Testis (tissue), 3 donors: ENCODE measurements around the gene COL4A2. TPM values are rescaled to one million over a fixed set of nuclear protein-coding genes. Genes with fewer than 3 reads are reported as not detected.

ENCODE experiments used
- DNase-seq: peaks from one replicate; pipeline ENCODE4 v3.0.0-alpha.2; 2019
- H3K27ac ChIP-seq, 2 donors: fragments of 200-600 bp; sonication (generic); one replicate each; pipeline ENCODE4 v1.5.1; 2019
- H3K27me3 ChIP-seq: fragments of 200-600 bp; sonication (generic); one replicate; pipeline ENCODE4 v1.5.1; 2019
- H3K36me3 ChIP-seq: fragments of 200-600 bp; sonication (generic); one replicate; pipeline ENCODE4 v1.5.1; 2017; ENCODE audit warnings: low read depth; ENCODE audit errors: missing control alignments
- H3K4me1 ChIP-seq: fragments of 200-600 bp; sonication (generic); one replicate; pipeline ENCODE4 v1.5.1; 2019
- H3K4me3 ChIP-seq, 2 donors: fragments of 200-600 bp; sonication (generic); one replicate each; pipeline ENCODE4 v1.5.1; 2017 to 2019
- H3K9me3 ChIP-seq: fragments of 200-600 bp; sonication (generic); one replicate; pipeline ENCODE4 v1.5.1; 2017
- CTCF ChIP-seq, 3 experiments: fragments of 450-650 bp in 2 of 3; fragments of 200-600 bp in 1 of 3; sonication (generic) in 1 of 3; IDR thresholded peaks; one replicate each; pipeline ENCODE4 v1.5.1; 2016 to 2019; ENCODE audit warnings: antibody characterized with exemption in 3 of 3, mild to moderate bottlenecking in 2 of 3, moderate library complexity in 1 of 3
- POLR2A ChIP-seq: fragments of 450-650 bp; IDR thresholded peaks from one replicate; pipeline ENCODE4 v1.6.1; 2017; ENCODE audit warnings: antibody characterized with exemption, mild to moderate bottlenecking, moderate library complexity
- WGBS, 2 donors: methylation state at CpG; one replicate each; pipeline ENCODE4 v1.1.5; 2018; 5-methylcytosine and 5-hydroxymethylcytosine counted together
- intact Hi-C: fragments of 100-400 bp; cut with DNase I; formaldehyde crosslinking; loops from one replicate; pipeline ENCODE4 v1.15.1; 2023; ENCODE audit warnings: low total_unique reads
- polyA plus RNA-seq: library from polyadenylated mRNA; stranded (reverse); fragments of 350-450 nt; fragmentation: Illumina TruSeq; extraction: RNeasy Lipid Tissue Mini Kit (QIAGEN cat#74804); gene quantifications from one replicate; pipeline ENCODE4 v1.2.3, GENCODE V29; 2014; ENCODE audit warnings: low read depth, low replicate concordance; ENCODE audit not compliant: insufficient read depth
- total RNA-seq, 2 donors: library from RNA; depleted of rRNA; stranded (reverse); fragments of >200 nt; gene quantifications; one replicate each; pipeline ENCODE4 v1.2.3, GENCODE V29; 2016

COL4A2 gene
- total and polyA plus RNA-seq, 3 donors from 2014 or later: 69.1 to 89.9 (median 81.0) TPM

GRCh38 chr13:110423689-110424302, 116.7 kb downstream of the COL4A2 start:
- Histone ChIP-seq H3K36me3 (no peaks in the 10 kb centered on the region), H3K27ac (no peak overlapping the region), H3K4me1 (no peaks in the 10 kb centered on the region), H3K9me3 (no peaks in the 10 kb centered on the region), H3K4me3 (no peak overlapping the region), H3K27me3 (no peaks in the 10 kb centered on the region)
- no peak for DNase-seq
- WGBS, 2 donors: 82 to 91% methylated on average over 11 of the region's 11 CpGs
- intact Hi-C loops: no loop called here
- no peak for TF ChIP-seq POLR2A
- TF ChIP-seq CTCF (IDR thresholded peaks at IDR 0.05): no peak

GRCh38 chr13:110424569-110425443, 117.7 kb downstream of the COL4A2 start:
- no peak overlapping the region for H3K27ac ChIP-seq
- WGBS, 2 donors: 81 to 84% methylated on average over 26 of the region's 26 CpGs
- no peak overlapping the region for H3K4me3 ChIP-seq
- no peaks in the 10 kb centered on the region for H3K27me3 ChIP-seq
- H3K4me1 ChIP-seq: no peaks in the 10 kb centered on the region
- no peak for TF ChIP-seq CTCF (IDR thresholded peaks at IDR 0.05)
- no peak for TF ChIP-seq POLR2A
- DNase-seq: no peak
- H3K36me3 ChIP-seq: no peaks in the 10 kb centered on the region
- intact Hi-C loops: no loop called here
- no peaks in the 10 kb centered on the region for H3K9me3 ChIP-seq

- H3K36me3 ChIP-seq: no peaks in the 10 kb centered on the region
- H3K4me1 ChIP-seq: no peaks in the 10 kb centered on the region
- 57 to 70% methylated on average over 8 of the region's 8 CpGs for WGBS, 2 donors
- intact Hi-C loops: no loop called here
- H3K4me3 ChIP-seq: no peak overlapping the region
- H3K27ac ChIP-seq: no peak overlapping the region
- H3K27me3 ChIP-seq: no peaks in the 10 kb centered on the region
- TF ChIP-seq CTCF (IDR thresholded peaks at IDR 0.05) (no peak), POLR2A (no peak)
- DNase-seq: no peak
- H3K9me3 ChIP-seq: no peaks in the 10 kb centered on the region
These were observed 118.3 kb downstream of the COL4A2 start for GRCh38 chr13:110425444-110425780.

GRCh38 chr13:110426735-110427134, 119.7 kb downstream of the COL4A2 start:
- intact Hi-C loops: no loop called here
- H3K27me3 ChIP-seq: no peaks in the 10 kb centered on the region
- H3K4me1 ChIP-seq: no peaks in the 10 kb centered on the region
- no peak overlapping the region for H3K4me3 ChIP-seq
- H3K36me3 ChIP-seq: no peaks in the 10 kb centered on the region
- DNase-seq: no peak
- TF ChIP-seq POLR2A: no peak
- TF ChIP-seq CTCF (IDR thresholded peaks at IDR 0.05): no peak
- H3K27ac ChIP-seq: no peak overlapping the region
- 89 to 92% methylated on average over 4 of the region's 4 CpGs for WGBS, 2 donors
- no peaks in the 10 kb centered on the region for H3K9me3 ChIP-seq
